Upper lobe of left lung (tissue), 6 donors: ENCODE results near the gene EFNA2. TPM values are rescaled to one million over a fixed set of nuclear protein-coding genes. Genes with fewer than 3 reads are reported as not detected.

Source experiments
- ATAC-seq, 2 donors: fragments of 200-7000 bp; cut with Tn5 transposase; one replicate each; pipeline ENCODE4 v1.9.1; 2022; ENCODE audit warnings: mild to moderate bottlenecking in 2 of 2, moderate library complexity in 2 of 2; ENCODE audit not compliant: low FRiP score in 2 of 2
- DNase-seq, 2 donors: peaks; one replicate each; pipeline ENCODE4 v3.0.0-alpha.2; 2019 to 2020
- H3K27ac ChIP-seq, 4 donors: fragments of 200-600 bp; sonication (generic); one replicate each; pipeline ENCODE4 v1.5.1; 2016 to 2019
- H3K27me3 ChIP-seq, 4 donors: fragments of 200-600 bp; sonication (generic); one replicate each; pipeline ENCODE4 v1.5.1; 2017 to 2019
- H3K36me3 ChIP-seq, 4 donors: fragments of 200-600 bp; sonication (generic); one replicate each; pipeline ENCODE4 v1.5.1; 2016 to 2019
- H3K4me1 ChIP-seq, 4 donors: fragments of 200-600 bp; sonication (generic); one replicate each; pipeline ENCODE4 v1.5.1; 2018 to 2019
- H3K4me3 ChIP-seq, 4 donors: fragments of 200-600 bp; sonication (generic); one replicate each; pipeline ENCODE4 v1.5.1; 2017 to 2019; ENCODE audit warnings: mild to moderate bottlenecking in 2 of 4, moderate library complexity in 1 of 4
- H3K9me3 ChIP-seq, 4 donors: fragments of 200-600 bp; sonication (generic); one replicate each; pipeline ENCODE4 v1.5.1; 2018 to 2019
- CTCF ChIP-seq, 6 experiments: fragments of 450-650 bp in 4 of 6; fragments of 200-600 bp in 2 of 6; sonication (generic) in 2 of 6; IDR thresholded peaks; one replicate each; pipeline ENCODE4 v1.5.1; 2016 to 2019; ENCODE audit warnings: antibody characterized with exemption in 6 of 6
- EP300 ChIP-seq, 4 donors: sonication (generic); formaldehyde crosslinking; IDR thresholded peaks; one replicate each; pipeline ENCODE4 v1.5.1; 2017; ENCODE audit warnings: antibody characterized with exemption in 4 of 4, control low read depth in 2 of 4
- POLR2A ChIP-seq, 4 donors: fragments of 450-650 bp; IDR thresholded peaks; one replicate each; pipeline ENCODE4 v1.5.1; 2016 to 2017; ENCODE audit warnings: antibody characterized with exemption in 4 of 4, mild to moderate bottlenecking in 2 of 4
- POLR2AphosphoS5 ChIP-seq, 2 donors: sonication (generic); formaldehyde crosslinking; IDR thresholded peaks; one replicate each; pipeline ENCODE4 v1.5.1; 2017; ENCODE audit warnings: antibody characterized with exemption in 2 of 2
- WGBS, 2 donors: methylation state at CpG; one replicate each; pipeline ENCODE4 v1.1.5; 2017 to 2018; 5-methylcytosine and 5-hydroxymethylcytosine counted together
- total RNA-seq, 6 donors: library from RNA; depleted of rRNA in 4 of 6; stranded (reverse); fragments of >200 nt in 4 of 6; gene quantifications; one replicate each; pipeline versions ENCODE4 v1.1.0 to v1.2.1, GENCODE V29; 2016 to 2021
- donor health status: DM: no; HTN: no; CAD: no; lungs with moderate emphysema.
- donor health status: DM: no; HTN: yes; CAD: no; lungs with severe emphysema.

Gene EFNA2
- not detected for total RNA-seq

GRCh38 chr19:1285737-1286360 is at the start of gene EFNA2:
EFNA2 (plus strand) TSS chr19:1285873; CDS start chr19:1286169, 296 bp downstream.
- Histone ChIP-seq H3K4me3 (peak within 1 kb of the TSS in 2 of 4 donors; percentile 27), H3K36me3 (no peaks in the 10 kb centered on the region), H3K9me3 (no peaks in the 10 kb centered on the region), H3K27ac (no peak within 1 kb of the TSS), H3K27me3 (peaks cover 0 to 55% (median 22%) of the 10 kb centered on the region in 4 donors), H3K4me1 (peaks cover 5 to 27% (median 14%) of the 10 kb centered on the region in 4 donors)
- WGBS, 2 donors, result no CpG with 5 or more reads among the region's 113 CpGs
- ATAC-seq, result no peak
- no peak for TF ChIP-seq POLR2A (IDR thresholded peaks at IDR 0.05)
- TF ChIP-seq EP300 (IDR thresholded peaks at IDR 0.05), result no peak
- no peak for TF ChIP-seq POLR2AphosphoS5 (IDR thresholded peaks at IDR 0.05)
- TF ChIP-seq CTCF (IDR thresholded peaks at IDR 0.05), result no peak
- peak in 1 of 2 donors; percentile 85 for DNase-seq

GRCh38 chr19:1236576-1236975 is 49.1 kb upstream of the EFNA2 start:
- Histone ChIP-seq H3K36me3 (no peaks in the 10 kb centered on the region), H3K27me3 (peaks cover 0 to 9% (median 3%) of the 10 kb centered on the region in 4 donors), H3K4me1 (peaks cover 47 to 68% (median 51%) of the 10 kb centered on the region in 4 donors), H3K4me3 (peak overlapping the region in 3 of 4 donors; percentile 51 to 53 (median 53)), H3K9me3 (no peaks in the 10 kb centered on the region), H3K27ac (no peak overlapping the region)
- TF ChIP-seq CTCF (IDR thresholded peaks at IDR 0.05) (no peak), EP300 (IDR thresholded peaks at IDR 0.05) (no peak), POLR2A (IDR thresholded peaks at IDR 0.05) (no peak), POLR2AphosphoS5 (IDR thresholded peaks at IDR 0.05) (no peak)
- WGBS, 2 donors, result 25% methylated on average over 35 of the region's 42 CpGs; no CpG with 5 or more reads in 1 of the 2 donors
- no peak for ATAC-seq
- no peak for DNase-seq

- Histone ChIP-seq H3K27ac (peak overlapping the region in 1 of 4 donors; percentile 72), H3K9me3 (no peaks in the 10 kb centered on the region), H3K36me3 (no peaks in the 10 kb centered on the region), H3K27me3 (peaks cover 0 to 9% (median 3%) of the 10 kb centered on the region in 4 donors), H3K4me3 (peak overlapping the region; percentile 25 to 53 (median 52)), H3K4me1 (peaks cover 47 to 67% (median 52%) of the 10 kb centered on the region in 4 donors)
- peak in 1 of 2 donors; percentile 87 for DNase-seq
- ATAC-seq, result no peak
- 2% methylated on average over 20 of the region's 60 CpGs; no CpG with 5 or more reads in 1 of the 2 donors for WGBS, 2 donors
- TF ChIP-seq EP300 (IDR thresholded peaks at IDR 0.05) (no peak), POLR2A (IDR thresholded peaks at IDR 0.05) (no peak), CTCF (IDR thresholded peaks at IDR 0.05) (no peak), POLR2AphosphoS5 (IDR thresholded peaks at IDR 0.05) (no peak)
Measured at GRCh38 chr19:1237027-1237659, 48.5 kb upstream of the EFNA2 start.

GRCh38 chr19:1237754-1238368 is 47.8 kb upstream of the EFNA2 start, which contains the start of gene CBARP:
CBARP (minus strand) TSS chr19:1238005; CDS start chr19:1236100, 1,905 bp downstream.
- DNase-seq (peak in 1 of 2 donors; percentile 90), ATAC-seq (peak in 1 of 2 donors; percentile 0)
- H3K36me3 ChIP-seq, result no peaks in the 10 kb centered on the region
- peaks cover 47 to 67% (median 52%) of the 10 kb centered on the region in 4 donors for H3K4me1 ChIP-seq
- H3K4me3 ChIP-seq, result peak within 1 kb of the TSS; percentile 25 to 53 (median 52)
- H3K27me3 ChIP-seq, result peaks cover 0 to 9% (median 3%) of the 10 kb centered on the region in 4 donors
- H3K27ac ChIP-seq, result peak within 1 kb of the TSS in 2 of 4 donors; percentile 4 to 72
- no peaks in the 10 kb centered on the region for H3K9me3 ChIP-seq
- TF ChIP-seq POLR2AphosphoS5 (IDR thresholded peaks at IDR 0.05), result no peak
- no peak for TF ChIP-seq EP300 (IDR thresholded peaks at IDR 0.05)
- TF ChIP-seq CTCF (IDR thresholded peaks at IDR 0.05), result peak in 1 of 6 experiments; percentile 7
- 1% methylated on average over 36 of the region's 87 CpGs; no CpG with 5 or more reads in 1 of the 2 donors for WGBS, 2 donors
